ENCODE data around the gene MDM2.

MDM2 gene

DNA sequence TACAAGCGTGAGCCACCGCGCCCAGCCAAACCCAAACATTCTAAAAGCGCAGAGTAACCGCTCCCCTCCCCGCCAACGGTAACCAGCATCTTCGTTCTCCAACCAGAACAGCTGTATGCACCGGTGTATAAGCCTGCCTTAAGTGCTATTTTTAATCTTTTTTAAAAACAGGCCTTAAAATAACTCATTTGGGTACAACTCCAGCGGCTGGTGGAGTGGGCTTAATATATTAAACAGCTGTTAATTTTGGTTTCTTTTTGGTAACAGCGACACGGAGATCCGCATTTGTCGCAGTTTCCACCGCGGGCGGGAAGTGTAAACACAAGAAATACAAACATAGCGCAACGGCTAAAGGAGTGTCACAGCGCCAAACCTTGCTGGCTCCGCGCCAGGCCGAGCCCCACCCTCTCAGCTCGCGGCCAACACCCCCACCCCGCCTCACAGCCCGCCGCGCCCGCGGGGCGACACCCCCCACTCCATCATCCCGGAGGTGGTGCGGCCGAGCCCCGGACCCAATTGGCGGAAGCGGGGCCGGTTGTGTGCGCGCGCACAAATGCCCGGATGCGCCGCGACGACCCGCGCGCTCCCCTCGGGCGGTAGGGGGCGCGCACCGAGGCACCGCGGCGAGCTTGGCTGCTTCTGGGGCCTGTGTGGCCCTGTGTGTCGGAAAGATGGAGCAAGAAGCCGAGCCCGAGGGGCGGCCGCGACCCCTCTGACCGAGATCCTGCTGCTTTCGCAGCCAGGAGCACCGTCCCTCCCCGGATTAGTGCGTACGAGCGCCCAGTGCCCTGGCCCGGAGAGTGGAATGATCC, at the start of gene MDM2:
TSS of gene MDM2 (plus strand) at position 602 of the 812 bp plus-strand sequence. CDS start 301 bp downstream, outside the sequence.
- peak; percentile 76 to 80 for DNase-seq (ENCODE audit: low read depth in 2 of 2)

DNA sequence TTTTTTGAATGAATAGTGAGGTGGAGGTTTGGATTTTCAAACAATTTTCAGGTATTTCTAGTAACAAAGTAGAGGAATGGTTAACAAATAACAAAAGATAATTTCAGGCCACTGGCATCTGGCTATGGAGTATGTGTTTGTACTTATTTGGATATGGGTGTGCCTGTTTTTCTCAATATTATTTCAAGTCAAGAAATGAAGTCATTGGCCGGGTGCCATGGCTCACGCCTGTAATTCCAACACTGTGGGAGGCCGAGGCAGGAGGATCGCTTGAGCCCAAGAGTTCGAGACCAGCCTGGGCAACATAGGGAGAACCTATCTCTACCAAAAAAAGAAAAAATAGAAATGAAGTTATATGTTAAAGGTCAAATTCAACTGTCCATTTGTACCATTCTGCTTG, 48.1 kb upstream of the MDM2 start:
- DNase-seq (ENCODE audit: low read depth in 2 of 2) = no peak

DNA sequence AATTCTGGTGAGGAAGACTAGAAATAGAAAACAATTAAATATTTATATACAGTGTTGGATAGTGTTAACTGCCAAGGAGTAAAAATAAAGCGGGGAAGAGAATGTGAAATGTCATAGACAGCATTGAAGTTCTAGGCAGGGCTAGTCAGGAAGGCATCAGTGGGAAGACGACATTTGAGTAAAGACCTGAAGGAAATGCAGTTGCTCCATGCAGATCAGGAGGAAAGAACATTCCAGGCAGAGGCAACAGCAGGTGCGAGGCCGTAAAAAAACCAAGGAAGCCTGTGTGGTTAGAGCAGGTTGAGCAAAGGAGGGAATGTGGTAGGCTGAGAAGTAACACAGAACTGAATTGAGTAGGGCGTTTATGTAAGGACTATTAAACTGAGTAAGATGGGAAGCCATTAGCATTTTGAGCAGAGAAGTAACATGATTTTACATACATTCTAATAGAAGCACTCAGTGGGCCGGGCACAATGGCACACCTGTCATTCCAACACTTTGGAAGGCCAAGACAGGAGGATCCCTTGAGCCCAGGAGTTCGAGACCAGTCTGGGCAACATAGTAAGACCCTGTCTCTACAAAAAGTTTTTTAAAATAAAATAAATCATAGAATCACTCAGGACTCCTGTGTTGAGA, 47.1 kb upstream of the MDM2 start:
- no peak for DNase-seq (ENCODE audit: low read depth in 2 of 2)

DNA sequence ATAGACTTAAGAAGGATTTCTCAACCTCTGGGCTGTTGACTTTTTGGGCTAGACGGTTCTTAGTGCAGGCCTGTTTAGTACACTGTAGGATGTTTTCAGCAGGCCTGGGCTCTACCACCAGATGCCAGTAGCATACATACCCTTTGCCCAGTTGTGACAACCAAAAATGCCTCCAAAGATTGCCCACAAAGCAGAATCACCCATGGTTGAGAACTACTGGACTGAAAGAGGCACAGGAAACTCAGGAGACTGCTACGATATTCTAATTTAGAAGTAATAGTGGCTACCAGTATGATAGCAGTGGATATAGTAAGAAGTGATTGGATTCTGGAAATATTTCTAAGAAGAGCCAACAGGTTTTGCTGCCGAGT, 46.5 kb upstream of the MDM2 start:
- no peak for DNase-seq (ENCODE audit: low read depth in 2 of 2)

DNA sequence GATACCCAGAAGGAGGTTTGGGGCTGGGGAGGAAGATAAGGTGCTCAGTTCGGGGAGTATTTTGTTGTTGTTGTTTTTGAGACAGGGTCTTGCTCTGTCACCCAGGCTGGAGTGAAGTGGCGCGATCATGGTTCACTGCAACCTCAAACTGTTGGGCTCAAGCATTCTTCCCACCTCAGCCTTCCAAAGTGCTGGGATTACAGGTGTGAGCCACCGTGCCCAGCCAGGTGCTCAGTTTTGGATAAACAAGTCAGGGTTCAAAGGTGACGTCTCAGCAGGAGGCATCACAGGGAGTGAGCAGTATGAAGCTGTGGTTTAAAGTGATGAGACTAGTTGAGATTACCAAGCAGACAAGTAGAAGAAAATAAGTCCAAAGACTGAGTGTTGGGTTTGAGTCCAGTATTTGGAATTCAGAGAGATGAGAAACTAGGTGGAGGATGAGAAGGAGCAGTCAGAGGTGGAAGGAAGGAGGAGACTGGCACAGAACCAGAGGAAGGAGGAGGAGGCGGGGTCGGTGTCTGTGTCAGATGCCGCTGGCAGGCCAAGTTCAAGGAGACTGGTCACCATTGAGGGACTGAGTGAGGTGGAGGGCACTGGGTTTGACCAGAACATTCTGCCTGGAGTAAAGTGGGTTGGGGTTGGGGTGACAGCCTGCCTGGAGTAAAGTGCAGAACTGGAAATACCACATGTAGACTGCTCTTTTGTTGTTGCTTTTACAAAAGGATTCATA, 45.9 kb upstream of the MDM2 start:
- no peak for DNase-seq (ENCODE audit: low read depth in 2 of 2)

GRCh38 chr12:68762691-68763090, 45.3 kb upstream of the MDM2 start:
- no peak for DNase-seq (ENCODE audit: low read depth in 2 of 2)

- no peak for DNase-seq (ENCODE audit: low read depth in 2 of 2)
These were observed 42.3 kb upstream of the MDM2 start for GRCh38 chr12:68765696-68766095.

DNA sequence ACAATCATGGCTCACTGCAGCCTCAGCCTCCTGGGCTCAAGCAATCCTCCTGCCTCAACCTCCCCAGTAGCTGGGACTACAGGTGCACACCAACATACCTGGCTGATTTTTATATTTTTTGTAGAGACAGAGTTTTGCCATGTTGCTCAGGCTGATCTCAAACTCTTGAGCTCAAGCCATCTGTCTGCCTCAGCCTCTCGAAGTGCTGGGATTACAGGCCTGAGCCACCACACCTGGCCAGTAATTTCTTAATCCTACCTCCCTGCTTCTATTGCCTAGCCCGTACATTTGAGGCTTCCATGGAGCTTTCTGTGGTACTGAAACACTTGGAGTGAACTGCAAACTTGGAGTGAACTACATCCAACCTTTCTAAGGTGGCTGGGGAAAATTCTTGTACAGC, 41.3 kb upstream of the MDM2 start:
- no peak for DNase-seq (ENCODE audit: low read depth in 2 of 2)

GRCh38 chr12:68767191-68767590, 40.8 kb upstream of the MDM2 start:
- no peak for DNase-seq (ENCODE audit: low read depth in 2 of 2)

DNA sequence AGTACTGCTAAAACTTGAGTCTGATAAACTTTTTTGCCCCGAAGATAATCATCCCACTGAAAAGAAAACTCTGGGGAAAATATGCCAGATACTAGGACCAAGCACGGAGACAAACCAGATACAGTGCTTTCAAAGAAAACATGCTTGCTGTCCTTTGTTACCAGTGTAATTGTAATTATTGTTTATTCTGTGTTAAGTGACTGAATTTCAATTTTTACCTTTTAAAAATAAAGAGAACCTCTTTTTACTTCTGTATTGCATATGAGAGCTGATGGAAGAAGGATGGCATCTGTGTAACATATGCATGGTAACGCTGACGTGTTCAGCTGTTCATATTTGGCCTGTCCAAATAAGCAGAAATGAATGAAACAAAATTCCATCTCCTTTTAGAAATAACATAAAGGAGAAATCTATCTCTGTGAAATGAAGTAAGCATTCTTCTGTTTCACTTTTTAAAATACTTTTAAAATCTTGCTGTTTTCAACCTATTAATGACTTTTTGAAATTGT, 39.5 kb upstream of the MDM2 start:
- DNase-seq (ENCODE audit: low read depth in 2 of 2) = peak; percentile 18 to 23

DNA sequence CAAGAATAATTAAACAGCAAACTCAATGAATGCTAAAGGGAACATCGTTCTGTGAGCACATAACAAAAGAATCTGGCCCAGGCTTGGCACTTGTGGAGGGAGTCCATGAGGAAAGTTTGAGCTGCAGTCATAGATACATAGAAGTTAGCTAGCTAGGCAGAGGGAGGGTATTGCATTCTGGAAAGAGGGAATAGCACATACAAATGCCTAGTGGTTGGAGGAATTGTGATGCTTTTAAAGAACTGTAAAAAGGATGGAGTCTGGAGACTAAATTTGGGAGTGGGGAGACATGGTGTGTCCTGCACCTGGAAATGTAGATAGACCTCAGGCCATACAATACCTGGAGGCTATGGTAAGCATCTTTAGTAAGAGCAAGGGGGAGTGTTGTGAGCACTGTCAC, 38.0 kb upstream of the MDM2 start:
- no peak for DNase-seq (ENCODE audit: low read depth in 2 of 2)

GRCh38 chr12:68771223-68771925, 36.6 kb upstream of the MDM2 start:
- DNase-seq (ENCODE audit: low read depth in 2 of 2) = no peak

- DNase-seq (ENCODE audit: low read depth in 2 of 2) = no peak
These were observed 35.3 kb upstream of the MDM2 start for GRCh38 chr12:68772714-68773113.

GRCh38 chr12:68773582-68773981, 34.4 kb upstream of the MDM2 start:
- DNase-seq (ENCODE audit: low read depth in 2 of 2) = no peak

- DNase-seq (ENCODE audit: low read depth in 2 of 2) = no peak
These were observed 32.8 kb upstream of the MDM2 start for GRCh38 chr12:68775121-68775630.

GRCh38 chr12:68776976-68777610, 30.9 kb upstream of the MDM2 start:
- no peak for DNase-seq (ENCODE audit: low read depth in 2 of 2)

DNA sequence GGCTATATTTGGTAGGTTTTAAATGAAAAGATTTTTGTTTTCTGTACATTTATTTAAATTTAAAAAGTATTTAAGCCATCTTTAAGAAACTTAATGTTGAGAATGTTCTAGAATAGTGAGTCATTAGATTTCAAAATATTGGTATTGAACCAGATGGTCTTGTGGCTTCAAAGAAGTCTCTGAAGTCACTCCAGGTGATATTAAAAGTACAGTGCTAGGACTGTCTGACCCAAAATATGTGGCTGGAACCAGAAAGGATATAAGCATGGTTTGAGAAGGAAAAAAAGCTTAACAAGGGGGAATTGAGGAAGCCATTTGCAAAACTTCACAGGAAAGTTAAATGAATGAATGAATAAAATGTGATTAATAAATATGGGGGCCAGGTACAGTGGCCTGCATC, 28.7 kb upstream of the MDM2 start:
- no peak for DNase-seq (ENCODE audit: low read depth in 2 of 2)

DNA sequence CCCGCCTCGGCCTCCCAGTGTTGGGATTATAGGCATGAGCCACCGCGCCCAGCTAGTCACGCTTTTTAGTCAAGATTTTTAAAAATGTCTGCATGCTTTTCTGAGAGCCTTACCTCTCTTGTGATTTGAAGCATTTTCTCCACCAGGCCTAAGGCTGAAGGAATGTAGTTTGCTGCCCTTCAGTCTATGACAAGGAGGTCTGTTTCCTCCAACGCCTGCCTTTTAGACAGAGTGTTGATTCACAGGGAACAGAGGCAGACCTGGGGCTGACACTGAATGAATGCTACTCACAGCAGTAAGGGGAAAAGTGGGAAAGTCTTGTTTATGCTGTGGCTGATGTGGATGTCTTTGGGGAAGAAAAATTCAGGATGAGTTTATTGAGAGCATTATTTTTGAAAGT, 27.2 kb upstream of the MDM2 start:
- no peak for DNase-seq (ENCODE audit: low read depth in 2 of 2)

DNA sequence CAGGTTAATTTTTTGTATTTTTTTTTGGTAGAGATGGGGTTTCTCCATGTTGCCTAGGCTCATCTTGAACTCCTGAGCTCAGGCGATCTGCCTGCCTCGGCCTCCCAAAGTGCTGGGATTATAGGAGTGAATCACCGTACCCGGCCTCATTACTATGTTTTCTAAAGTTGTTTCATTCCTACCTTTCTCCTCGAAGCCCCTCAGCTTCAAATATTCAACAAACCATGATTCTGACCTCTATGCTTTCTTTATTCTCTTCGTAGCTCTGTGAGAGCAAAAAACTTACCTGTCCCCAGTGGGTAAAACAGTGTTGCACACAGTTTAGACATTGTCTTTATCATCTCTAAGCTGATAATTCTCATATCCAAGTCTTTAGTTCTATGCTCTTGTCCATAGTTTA, 26.2 kb upstream of the MDM2 start:
- DNase-seq (ENCODE audit: low read depth in 2 of 2) = no peak

DNA sequence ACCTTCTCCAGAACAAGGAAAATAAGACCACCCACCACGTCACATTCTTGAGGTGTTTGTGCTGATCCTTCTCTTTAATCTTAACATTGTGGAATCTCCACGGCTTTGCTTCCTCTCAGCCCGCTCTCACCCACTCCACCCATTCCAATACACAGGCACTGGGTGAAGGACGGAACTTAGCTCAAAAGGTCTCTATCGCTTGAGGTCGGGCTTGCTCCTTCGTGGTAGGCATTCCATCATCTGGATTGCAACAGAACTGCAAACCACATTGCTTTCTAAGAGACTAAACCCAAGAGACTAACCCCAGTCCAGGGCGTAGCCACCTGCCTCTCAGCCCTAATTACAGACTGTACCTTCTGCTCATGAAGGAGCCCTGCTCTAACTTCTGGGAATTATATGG, 24.0 kb upstream of the MDM2 start:
- DNase-seq (ENCODE audit: low read depth in 2 of 2) = no peak

DNA sequence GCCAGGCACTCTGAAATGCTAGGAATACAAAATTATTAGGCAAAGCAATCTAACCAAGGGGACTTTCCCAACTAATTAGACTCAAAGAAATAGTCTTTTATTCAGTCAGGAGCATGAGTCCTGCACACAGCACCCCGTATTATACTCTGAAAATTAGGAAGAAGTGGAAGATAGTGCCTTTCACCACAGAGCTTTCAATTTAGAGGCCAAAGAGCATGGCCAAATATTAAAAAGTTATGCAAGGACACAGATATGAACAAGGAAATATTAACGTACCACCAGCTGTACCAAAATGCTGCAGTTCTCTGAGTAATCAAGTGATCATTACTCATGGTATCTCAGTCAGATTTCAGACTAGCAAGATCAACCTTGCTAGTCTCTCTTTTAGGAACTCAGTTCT, 22.6 kb upstream of the MDM2 start:
- no peak for DNase-seq (ENCODE audit: low read depth in 2 of 2)
